ENCODE measurements around the gene VPS8. TPM values are rescaled to one million over a fixed set of nuclear protein-coding genes. Genes with fewer than 3 reads are reported as not detected.

The VPS8 gene
- total and polyA plus RNA-seq, 2 of the 13 experiments (the other 11 are each of a cell fraction or from before 2014, with no cell fraction given): 14.2 to 35.1 TPM

DNA sequence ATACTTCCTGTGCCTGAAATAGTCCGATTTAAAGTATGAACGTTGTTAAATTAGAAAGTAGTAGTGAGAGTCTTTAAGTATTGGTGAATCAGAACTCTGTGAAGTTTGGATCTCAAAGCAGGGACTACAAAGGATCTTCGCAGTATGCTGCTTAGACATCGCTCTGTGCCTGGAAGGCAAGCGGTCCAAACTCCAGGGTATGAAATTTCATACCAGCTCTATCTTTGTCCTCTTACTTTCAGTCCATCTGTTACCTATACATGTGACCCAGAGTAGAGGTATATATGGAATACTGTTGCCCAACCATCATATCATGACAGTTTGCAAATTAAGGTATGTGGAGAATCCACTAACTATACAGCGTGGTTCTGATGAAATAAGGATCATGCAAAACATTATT lies 34.5 kb downstream of the VPS8 start:
- no peak overlapping the region for H3K27ac ChIP-seq (ENCODE audit: extremely low read length, insufficient read depth, low read length)
- ATAC-seq (no peak), DNase-seq (ENCODE audit: low spot score) (no peak), FAIRE-seq (no peak)
- intact Hi-C loops (cut with micrococcal nuclease; ENCODE audit: unreplicated experiment): no loop called here
- no peaks in the 10 kb centered on the region for H3K79me2 ChIP-seq (ENCODE audit: insufficient read depth, low read length)
- no peak for TF ChIP-seq TGIF2 (CRISPR knock-in tag; IDR thresholded peaks at IDR 0.05)
- TF ChIP-seq, protein P1, sequence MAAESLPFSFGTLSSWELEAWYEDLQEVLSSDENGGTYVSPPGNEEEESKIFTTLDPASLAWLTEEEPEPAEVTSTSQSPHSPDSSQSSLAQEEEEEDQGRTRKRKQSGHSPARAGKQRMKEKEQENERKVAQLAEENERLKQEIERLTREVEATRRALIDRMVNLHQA (CRISPR knock-in tag; IDR thresholded peaks at IDR 0.05): no peak
- TF ChIP-seq, protein P2, sequence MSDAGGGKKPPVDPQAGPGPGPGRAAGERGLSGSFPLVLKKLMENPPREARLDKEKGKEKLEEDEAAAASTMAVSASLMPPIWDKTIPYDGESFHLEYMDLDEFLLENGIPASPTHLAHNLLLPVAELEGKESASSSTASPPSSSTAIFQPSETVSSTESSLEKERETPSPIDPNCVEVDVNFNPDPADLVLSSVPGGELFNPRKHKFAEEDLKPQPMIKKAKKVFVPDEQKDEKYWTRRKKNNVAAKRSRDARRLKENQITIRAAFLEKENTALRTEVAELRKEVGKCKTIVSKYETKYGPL (CRISPR knock-in tag; IDR thresholded peaks at IDR 0.05): no peak
- no peak for TF ChIP-seq RFX3 (CRISPR knock-in tag; IDR thresholded peaks at IDR 0.05)
- TF ChIP-seq, protein P3, sequence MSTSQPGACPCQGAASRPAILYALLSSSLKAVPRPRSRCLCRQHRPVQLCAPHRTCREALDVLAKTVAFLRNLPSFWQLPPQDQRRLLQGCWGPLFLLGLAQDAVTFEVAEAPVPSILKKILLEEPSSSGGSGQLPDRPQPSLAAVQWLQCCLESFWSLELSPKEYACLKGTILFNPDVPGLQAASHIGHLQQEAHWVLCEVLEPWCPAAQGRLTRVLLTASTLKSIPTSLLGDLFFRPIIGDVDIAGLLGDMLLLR (CRISPR knock-in tag; IDR thresholded peaks at IDR 0.05): no peak
- no peak for TF ChIP-seq ZSCAN9 (CRISPR knock-in tag; IDR thresholded peaks at IDR 0.05; ENCODE audit: borderline replicate concordance)
- no peak for TF ChIP-seq KLF15 (CRISPR knock-in tag; IDR thresholded peaks at IDR 0.05; ENCODE audit: borderline replicate concordance)
- no peak for TF ChIP-seq REL (CRISPR knock-in tag; conservative IDR thresholded peaks at IDR 0.05)
- TF ChIP-seq, protein P4, sequence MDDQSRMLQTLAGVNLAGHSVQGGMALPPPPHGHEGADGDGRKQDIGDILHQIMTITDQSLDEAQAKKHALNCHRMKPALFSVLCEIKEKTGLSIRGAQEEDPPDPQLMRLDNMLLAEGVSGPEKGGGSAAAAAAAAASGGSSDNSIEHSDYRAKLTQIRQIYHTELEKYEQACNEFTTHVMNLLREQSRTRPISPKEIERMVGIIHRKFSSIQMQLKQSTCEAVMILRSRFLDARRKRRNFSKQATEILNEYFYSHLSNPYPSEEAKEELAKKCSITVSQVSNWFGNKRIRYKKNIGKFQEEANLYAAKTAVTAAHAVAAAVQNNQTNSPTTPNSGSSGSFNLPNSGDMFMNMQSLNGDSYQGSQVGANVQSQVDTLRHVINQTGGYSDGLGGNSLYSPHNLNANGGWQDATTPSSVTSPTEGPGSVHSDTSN (CRISPR knock-in tag; IDR thresholded peaks at IDR 0.05; ENCODE audit: borderline replicate concordance): no peak
- TF ChIP-seq, protein P5, sequence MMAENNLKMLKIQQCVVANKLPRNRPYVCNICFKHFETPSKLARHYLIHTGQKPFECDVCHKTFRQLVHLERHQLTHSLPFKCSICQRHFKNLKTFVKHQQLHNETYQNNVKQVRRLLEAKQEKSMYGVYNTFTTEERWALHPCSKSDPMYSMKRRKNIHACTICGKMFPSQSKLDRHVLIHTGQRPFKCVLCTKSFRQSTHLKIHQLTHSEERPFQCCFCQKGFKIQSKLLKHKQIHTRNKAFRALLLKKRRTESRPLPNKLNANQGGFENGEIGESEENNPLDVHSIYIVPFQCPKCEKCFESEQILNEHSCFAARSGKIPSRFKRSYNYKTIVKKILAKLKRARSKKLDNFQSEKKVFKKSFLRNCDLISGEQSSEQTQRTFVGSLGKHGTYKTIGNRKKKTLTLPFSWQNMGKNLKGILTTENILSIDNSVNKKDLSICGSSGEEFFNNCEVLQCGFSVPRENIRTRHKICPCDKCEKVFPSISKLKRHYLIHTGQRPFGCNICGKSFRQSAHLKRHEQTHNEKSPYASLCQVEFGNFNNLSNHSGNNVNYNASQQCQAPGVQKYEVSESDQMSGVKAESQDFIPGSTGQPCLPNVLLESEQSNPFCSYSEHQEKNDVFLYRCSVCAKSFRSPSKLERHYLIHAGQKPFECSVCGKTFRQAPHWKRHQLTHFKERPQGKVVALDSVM (CRISPR knock-in tag; IDR thresholded peaks at IDR 0.05): no peak
- no peak for TF ChIP-seq ARNT2 (CRISPR knock-in tag; IDR thresholded peaks at IDR 0.05; ENCODE audit: low read depth)
- no peak for TF ChIP-seq ZBTB21 (CRISPR knock-in tag; IDR thresholded peaks at IDR 0.05)
- TF ChIP-seq ARHGAP35 (CRISPR knock-in tag; IDR thresholded peaks at IDR 0.05; ENCODE audit: borderline replicate concordance): no peak
- TF ChIP-seq, protein P6, sequence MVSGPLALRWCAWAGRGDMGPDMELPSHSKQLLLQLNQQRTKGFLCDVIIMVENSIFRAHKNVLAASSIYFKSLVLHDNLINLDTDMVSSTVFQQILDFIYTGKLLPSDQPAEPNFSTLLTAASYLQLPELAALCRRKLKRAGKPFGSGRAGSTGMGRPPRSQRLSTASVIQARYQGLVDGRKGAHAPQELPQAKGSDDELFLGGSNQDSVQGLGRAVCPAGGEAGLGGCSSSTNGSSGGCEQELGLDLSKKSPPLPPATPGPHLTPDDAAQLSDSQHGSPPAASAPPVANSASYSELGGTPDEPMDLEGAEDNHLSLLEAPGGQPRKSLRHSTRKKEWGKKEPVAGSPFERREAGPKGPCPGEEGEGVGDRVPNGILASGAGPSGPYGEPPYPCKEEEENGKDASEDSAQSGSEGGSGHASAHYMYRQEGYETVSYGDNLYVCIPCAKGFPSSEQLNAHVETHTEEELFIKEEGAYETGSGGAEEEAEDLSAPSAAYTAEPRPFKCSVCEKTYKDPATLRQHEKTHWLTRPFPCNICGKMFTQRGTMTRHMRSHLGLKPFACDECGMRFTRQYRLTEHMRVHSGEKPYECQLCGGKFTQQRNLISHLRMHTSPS (CRISPR knock-in tag; IDR thresholded peaks at IDR 0.05; ENCODE audit: low read depth): no peak
- no peak for TF ChIP-seq NFKB2 (CRISPR knock-in tag; IDR thresholded peaks at IDR 0.05; ENCODE audit: borderline replicate concordance)
- TF ChIP-seq MBNL3 (CRISPR knock-in tag; conservative IDR thresholded peaks at IDR 0.05): no peak
- TF ChIP-seq IKZF4 (CRISPR knock-in tag; IDR thresholded peaks at IDR 0.05; ENCODE audit: borderline replicate concordance, low read depth, not compliant biosample characterization): no peak
- no peak for TF ChIP-seq JUND (CRISPR knock-in tag; IDR thresholded peaks at IDR 0.05)
- no peak for TF ChIP-seq NRL (CRISPR knock-in tag; IDR thresholded peaks at IDR 0.05; ENCODE audit: borderline replicate concordance)
- H3K4me3 ChIP-seq (replicated peaks in 1 of 3; ENCODE audit: insufficient read depth in 1 of 3, low read depth in 2 of 3, low read length in 3 of 3): no peak overlapping the region
- H2AFZ ChIP-seq (ENCODE audit: low read length): no peak overlapping the region
- H3K4me1 ChIP-seq (ENCODE audit: insufficient read depth, low read length): peaks cover 9% of the 10 kb centered on the region
- ChIA-PET POLR2A (no interaction called here), CTCF (ENCODE audit: low intra/inter-chr PET ratio, low total read pairs) (no interaction called here)
- no peaks in the 10 kb centered on the region for H3K9me3 ChIP-seq (ENCODE audit: low read length)
- peaks cover 1 to 10% of the 10 kb centered on the region in 2 experiments; a peak in 1 of 5 replicates for H3K36me3 ChIP-seq (replicated peaks in 1 of 2; ENCODE audit: control insufficient read depth in 1 of 2, insufficient read depth in 2 of 2, low read length in 2 of 2)
- no peak overlapping the region for H3K4me2 ChIP-seq (ENCODE audit: low read depth, low read length)
- BruUV-seq (replicated peaks): no TSS peak
- H3K9ac ChIP-seq (ENCODE audit: insufficient read depth, low read depth, low read length): no peak overlapping the region
- 96% methylated on average over 6 of the region's 6 CpGs for WGBS (ENCODE audit: low lambda C conversion rate)
- no peaks in the 10 kb centered on the region for H3K27me3 ChIP-seq (ENCODE audit: control insufficient read depth in 1 of 2, insufficient read depth in 2 of 2, low read length in 2 of 2)
- no peaks in the 10 kb centered on the region for H4K20me1 ChIP-seq (ENCODE audit: insufficient read depth, low read length)
- in situ Hi-C loops (cut with HindIII; ENCODE audit: extremely low pct_ligation_motif_present, low pct_unique_long_range_greater_than_20kb): no loop called here

All from HepG2 (cell line).